ENCODE measurements around the gene CCDC158.
"Not testable (repeated sequence)": the region's sequence is repeated elsewhere in the genome, so short reads cannot be mapped to it uniquely, and the experiment has no call there.

CCDC158 gene

GRCh38 chr4:76309939-76310550 is 110.9 kb downstream of the CCDC158 start:
- no peak for DNase-seq (ENCODE audit: low read depth)

- no peak for DNase-seq (ENCODE audit: low read depth)
Measured at GRCh38 chr4:76308548-76308947, 112.4 kb downstream of the CCDC158 start.

- DNase-seq (ENCODE audit: low read depth): no peak
Measured at GRCh38 chr4:76307660-76308014, 113.3 kb downstream of the CCDC158 start.

DNA sequence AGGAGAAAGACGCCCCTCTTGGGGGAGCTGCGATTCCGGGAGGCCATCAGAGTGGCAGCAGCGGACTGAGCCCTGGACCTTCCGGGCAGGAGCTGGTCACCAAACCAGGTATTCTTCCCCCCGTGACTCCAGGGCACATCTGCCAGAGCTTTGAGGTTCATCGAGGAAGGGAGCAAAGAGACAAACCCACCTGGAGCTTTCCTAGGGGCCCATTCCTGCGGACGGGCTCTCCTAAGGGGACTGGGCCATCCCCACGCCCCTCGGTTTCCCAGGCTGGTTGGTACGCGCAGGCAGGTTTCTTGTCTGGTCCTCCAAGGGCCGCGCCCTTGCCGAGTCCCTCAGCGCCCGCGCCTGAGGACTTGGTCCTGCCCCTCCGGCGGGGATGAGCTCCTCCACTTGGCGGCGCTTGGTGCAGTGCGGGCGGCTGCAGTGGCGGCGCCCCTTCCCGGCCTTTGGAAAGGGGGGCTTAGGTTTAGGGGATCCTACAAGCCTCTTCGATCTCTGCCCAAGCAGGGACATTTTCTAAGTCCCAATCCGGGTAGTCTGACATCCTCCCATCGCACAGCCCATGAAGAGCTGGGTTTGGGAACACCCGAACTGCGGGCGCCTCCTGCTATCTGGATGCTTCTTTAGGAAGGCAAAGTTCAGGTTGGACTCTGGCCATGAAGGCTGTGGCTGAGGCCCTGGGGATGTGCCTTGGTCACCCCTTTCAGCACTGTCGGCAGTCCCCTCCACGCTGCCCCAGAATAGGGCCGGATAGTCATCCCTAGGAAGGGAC is 113.9 kb downstream of the CCDC158 start:
- no peak for DNase-seq (ENCODE audit: low read depth)

GRCh38 chr4:76305971-76306881 is 114.7 kb downstream of the CCDC158 start, which contains the start of gene STBD1:
STBD1 (plus strand) TSS chr4:76306733; CDS start chr4:76306770, 37 bp downstream.
- DNase-seq (ENCODE audit: low read depth): no peak

DNA sequence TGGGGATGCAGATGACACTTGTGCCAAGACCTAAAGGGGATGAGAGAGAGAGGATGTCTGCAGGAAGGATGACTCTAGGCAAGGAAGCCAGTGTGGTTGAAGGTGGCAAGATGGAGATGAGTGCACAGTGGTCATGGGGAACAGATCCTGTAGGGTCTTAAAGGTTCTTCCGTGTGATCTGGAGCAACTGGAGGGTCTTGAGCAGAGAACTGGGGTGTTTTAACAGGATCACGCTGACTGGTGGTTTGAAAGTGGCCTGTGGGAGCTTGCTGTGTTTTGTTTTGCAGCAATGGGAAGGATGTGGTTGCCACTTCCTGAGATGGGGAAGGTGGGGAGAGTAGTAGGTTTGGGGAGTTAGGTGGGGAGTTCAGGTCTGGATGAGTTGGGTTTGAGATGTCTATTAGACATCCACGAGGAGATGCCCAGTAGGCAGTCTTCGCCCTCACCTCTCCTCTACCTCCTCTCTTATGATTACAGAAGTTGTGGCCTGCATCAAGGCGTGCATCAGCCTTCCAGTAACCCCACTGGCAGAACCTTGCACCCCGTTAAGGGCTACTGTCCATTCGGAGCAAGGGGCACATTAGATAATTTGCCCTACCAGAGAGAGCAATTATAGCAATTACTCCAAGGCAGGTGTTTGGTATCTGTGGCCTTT is 115.8 kb downstream of the CCDC158 start:
- no peak for DNase-seq (ENCODE audit: low read depth)

DNA sequence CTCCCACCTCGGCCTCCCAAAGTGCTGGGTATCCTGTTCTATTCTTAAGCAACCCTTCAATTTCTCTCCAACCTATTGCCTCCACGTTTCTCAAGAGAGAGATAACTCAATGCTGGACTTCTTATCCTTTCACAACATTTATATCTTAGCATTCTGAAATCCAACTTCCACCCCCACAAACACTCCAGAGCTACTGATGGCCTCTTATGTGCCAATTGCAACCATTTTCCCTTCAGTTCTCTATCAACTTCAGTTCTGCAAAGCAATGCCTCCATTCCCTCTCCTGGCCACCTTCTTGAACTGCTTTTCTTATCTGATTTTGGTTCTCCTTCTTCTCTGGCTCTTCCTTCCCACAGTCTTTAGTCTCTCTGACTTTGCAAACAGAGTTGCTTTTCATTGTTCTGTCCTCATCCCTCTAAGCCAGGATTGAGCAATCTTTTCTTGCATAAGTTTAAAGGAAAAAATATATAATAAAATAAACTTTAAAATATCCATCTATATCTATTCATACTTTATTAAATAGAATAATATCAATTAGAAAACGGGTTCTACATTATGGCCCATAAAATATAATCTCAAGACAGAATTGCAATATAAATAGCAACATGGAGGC is 118.0 kb downstream of the CCDC158 start:
- no peak for DNase-seq (ENCODE audit: low read depth)

GRCh38 chr4:76301775-76302162 is 119.2 kb downstream of the CCDC158 start:
- DNase-seq (ENCODE audit: low read depth): no peak

DNA sequence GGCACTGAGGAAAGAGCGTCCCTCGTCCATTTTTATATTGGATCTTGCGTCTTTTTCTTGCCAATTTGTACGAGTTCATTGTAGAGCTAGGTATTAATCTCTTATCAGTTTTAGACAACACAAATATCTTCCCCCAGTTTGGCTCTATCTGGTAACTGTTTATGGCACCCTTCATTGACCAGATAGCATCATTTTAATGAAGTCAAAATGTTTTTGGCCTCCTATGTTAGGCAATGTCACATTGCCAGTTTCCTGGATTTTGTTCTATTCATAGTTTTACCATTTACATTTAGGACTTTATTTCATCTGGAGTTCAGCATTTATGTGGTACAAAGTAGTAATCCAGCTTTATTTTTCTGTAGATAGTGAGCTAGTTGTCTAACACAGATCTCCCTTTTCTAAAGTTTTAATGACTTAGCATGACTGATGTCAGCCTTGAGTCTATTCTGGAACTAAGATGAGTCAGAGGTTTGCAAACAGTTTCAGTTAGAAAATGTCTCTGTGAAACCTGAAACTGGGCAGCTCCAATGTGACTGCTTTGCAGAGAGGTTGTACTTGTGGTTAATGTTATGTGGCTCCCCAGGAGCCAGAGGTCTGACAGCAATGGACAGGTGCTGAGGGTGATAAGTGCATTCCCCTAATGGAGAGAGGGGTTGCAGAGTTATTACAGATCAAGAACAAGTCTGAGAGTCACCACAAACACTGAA is 119.7 kb downstream of the CCDC158 start:
- DNase-seq (ENCODE audit: low read depth): no peak

DNA sequence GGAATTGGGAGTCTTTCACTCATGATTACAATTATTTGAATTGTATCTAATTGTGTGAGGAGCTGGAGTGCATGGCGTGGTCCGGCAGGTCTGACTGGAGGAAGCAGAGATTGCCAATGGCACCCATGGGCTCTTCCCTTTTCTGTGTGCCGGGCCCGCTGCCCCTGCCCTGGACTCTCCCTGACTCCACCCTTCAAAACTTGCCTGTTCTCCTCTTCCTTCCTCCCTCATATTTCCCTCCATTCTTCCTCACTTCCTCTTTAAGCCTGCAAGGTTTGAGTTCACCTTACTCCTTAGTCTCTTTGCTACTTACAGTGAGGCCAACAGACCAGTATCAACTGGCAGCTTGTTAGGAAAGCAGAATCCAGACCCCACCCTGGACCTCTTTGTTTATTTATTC is 120.9 kb downstream of the CCDC158 start:
- no peak for DNase-seq (ENCODE audit: low read depth)

GRCh38 chr4:76298227-76298626 is 122.7 kb downstream of the CCDC158 start:
- DNase-seq (ENCODE audit: low read depth): no peak

GRCh38 chr4:76296286-76296820 is 124.6 kb downstream of the CCDC158 start:
- no peak for DNase-seq (ENCODE audit: low read depth)

DNA sequence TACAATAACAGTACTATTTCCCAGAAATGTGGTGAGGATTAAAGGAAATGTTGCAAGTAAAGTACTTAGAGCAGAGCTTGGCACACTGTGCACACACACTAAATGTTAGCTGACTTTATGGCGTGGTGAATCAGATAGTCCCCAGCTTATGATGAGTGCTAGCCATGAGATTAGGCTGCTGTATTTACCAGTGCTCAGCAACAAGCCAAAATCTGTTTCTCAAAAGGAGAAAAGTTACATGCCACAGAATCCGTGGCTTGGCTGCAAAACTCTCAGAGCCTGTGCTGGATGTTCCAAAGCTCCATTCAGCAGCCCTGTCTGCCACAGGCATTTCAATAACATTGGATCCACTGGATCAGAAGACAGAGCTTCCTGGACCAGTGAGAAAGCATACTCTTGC is 127.2 kb downstream of the CCDC158 start:
- DNase-seq (ENCODE audit: low read depth): no peak

DNA sequence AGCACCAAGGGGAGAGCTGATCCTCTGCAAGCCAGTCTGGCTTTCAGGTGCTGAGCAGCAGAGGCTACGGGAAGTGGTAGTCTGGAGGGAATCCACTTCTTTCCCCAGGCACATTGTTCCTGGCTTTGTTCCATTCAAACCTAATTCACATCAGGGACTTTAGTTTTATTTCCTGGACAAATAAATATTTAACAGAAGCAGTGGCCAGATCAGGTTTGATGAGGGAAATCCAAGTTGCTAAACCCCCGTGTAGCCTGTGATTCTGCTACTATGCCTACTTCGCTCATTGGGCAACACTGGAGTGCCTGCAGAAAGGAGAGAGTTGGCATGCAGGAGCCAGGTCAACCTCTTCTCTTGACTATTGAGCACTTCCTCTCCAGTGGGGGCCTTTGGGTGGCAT is 128.2 kb downstream of the CCDC158 start:
- DNase-seq (ENCODE audit: low read depth): no peak

GRCh38 chr4:76287811-76288210 is 133.1 kb downstream of the CCDC158 start:
- DNase-seq (ENCODE audit: low read depth): not testable (repeated sequence)

DNA sequence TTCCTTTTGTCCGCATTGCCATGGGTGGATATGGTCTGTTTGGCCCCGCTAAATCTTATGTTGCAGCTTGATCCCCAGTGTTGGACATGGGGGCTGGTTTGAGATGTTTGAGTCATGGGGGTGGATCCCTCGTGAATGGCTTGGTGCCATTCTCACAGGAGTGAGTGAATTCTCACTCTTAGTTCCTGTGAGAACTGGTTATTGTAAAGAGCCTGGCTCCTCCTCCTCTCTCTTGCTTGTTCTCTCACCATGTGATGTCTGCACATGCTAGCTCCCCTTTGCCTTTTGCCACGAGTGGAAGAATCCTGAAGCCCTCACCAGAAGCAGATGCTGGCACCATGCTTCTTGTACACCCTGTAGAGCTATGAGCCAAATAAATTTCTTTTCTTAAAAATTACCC is 137.0 kb downstream of the CCDC158 start:
- DNase-seq (ENCODE audit: low read depth): no peak

GRCh38 chr4:76282941-76283689 is 137.8 kb downstream of the CCDC158 start:
- no peak for DNase-seq (ENCODE audit: low read depth)

- not testable (repeated sequence) for DNase-seq (ENCODE audit: low read depth)
Measured at GRCh38 chr4:76281594-76281993, 139.3 kb downstream of the CCDC158 start.

DNA sequence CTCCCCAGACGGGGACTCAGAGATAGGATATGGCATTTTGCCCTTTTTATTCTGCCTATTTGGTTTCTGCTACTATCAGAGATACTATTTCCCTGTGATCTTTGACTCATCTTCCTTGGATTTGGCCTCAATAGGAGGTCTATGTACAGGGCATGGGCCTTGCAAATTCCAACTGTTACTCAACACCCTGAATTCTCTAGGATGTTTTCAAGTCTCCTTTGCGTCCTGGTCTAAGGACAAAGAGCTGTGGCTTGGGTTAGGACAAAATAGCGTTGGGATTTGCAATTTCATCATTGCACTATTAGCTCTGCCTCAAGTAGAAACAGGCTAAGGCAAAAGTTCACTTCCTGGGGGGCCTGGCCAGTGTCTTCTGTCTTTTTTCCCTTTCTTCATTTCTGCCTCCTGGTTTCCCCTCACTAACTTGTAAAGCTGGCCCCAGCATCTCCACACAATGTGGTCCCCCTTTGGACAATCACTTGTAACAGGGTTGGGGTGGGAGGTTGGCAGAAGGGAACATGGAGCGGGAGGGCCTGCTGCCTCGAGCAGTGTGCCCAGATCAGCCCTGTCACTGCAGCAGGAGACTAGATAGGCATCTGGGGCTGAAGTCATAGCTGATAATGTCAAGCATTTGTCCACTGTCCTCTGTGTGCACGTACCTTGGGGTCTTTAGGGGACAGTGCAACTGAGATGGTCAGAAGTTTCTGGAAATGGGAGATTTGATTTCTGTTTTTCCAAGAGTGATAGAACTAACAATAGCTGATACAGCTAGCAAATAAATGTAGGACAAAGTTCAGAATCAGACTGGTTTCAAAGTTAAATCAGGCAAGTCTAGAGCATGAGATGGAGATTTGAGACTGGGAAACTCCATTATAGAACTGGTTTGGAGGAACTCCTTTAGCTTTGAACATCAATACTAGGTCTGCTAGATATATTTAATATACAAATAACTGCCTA is 140.2 kb downstream of the CCDC158 start:
- no peak for DNase-seq (ENCODE audit: low read depth)

All from stimulated activated CD8-positive, alpha-beta memory T cell treated with anti-CD3 and anti-CD28 coated beads, Interleukin-15, amount 100 ng/mL, for 1 hour (primary cell).